Sciatic nerve (tissue), 2 donors: Measurements from ENCODE around the gene KRTAP5-6. TPM values are rescaled to one million over a fixed set of nuclear protein-coding genes. Genes with fewer than 3 reads are reported as not detected.
"Not testable (repeated sequence)": the region's sequence is repeated elsewhere in the genome, so short reads cannot be mapped to it uniquely, and the experiment has no call there.

Experiments used
- ATAC-seq: fragments of 200-7000 bp; cut with Tn5 transposase; one replicate; pipeline ENCODE4 v1.9.1; 2020; ENCODE audit warnings: mild to moderate bottlenecking, moderate library complexity
- DNase-seq: peaks from one replicate; pipeline ENCODE4 v3.0.0-alpha.2; 2020; ENCODE audit warnings: low spot score
- intact Hi-C: fragments of 100-400 bp; cut with DNase I; formaldehyde crosslinking; loops from one replicate; pipeline ENCODE4 v1.14.2; 2022
- total RNA-seq: library from RNA; stranded (reverse); fragmentation: NEBNext Ultra II Directional; extraction: Animal tissue kit (Norgen Biotek cat#: 25700); gene quantifications from one replicate; pipeline ENCODE4 v1.2.1, GENCODE V29; 2021
- donor health status: DM: no; HTN: no; CAD: no.
- donor health status: DM: no; HTN: no; CAD: no.

The KRTAP5-6 gene
- total RNA-seq, 1 donor from 2014 or later, result not detected

GRCh38 chr11:1659506-1659905 lies 37.5 kb upstream of the KRTAP5-6 start:
- DNase-seq (peak; percentile 40), ATAC-seq (no peak)
- intact Hi-C loops, result no loop called here

- no peak for DNase-seq
- no peak for ATAC-seq
- intact Hi-C loops, result no loop called here
Measured at GRCh38 chr11:1660111-1660867, 36.7 kb upstream of the KRTAP5-6 start.

GRCh38 chr11:1661454-1662269 lies 35.3 kb upstream of the KRTAP5-6 start:
- peak; percentile 28 for DNase-seq
- intact Hi-C loops, ATAC-seq: not testable (repeated sequence)

GRCh38 chr11:1662699-1663283 lies 34.2 kb upstream of the KRTAP5-6 start:
- DNase-seq, intact Hi-C loops, ATAC-seq: not testable (repeated sequence)

GRCh38 chr11:1665313-1665712 lies 31.7 kb upstream of the KRTAP5-6 start:
- intact Hi-C loops, result no loop called here
- ATAC-seq (no peak), DNase-seq (no peak)

GRCh38 chr11:1667121-1667850 lies 29.7 kb upstream of the KRTAP5-6 start:
- DNase-seq (no peak), ATAC-seq (no peak)
- intact Hi-C loops, result no loop called here

- DNase-seq (no peak), ATAC-seq (peak; percentile 33)
- intact Hi-C loops, result no loop called here
Measured at GRCh38 chr11:1667906-1668305, 29.1 kb upstream of the KRTAP5-6 start.

- peak; percentile 53 for DNase-seq
- intact Hi-C loops, result no loop called here
- ATAC-seq, result no peak
Measured at GRCh38 chr11:1668911-1669473, 28.0 kb upstream of the KRTAP5-6 start.

- DNase-seq (no peak), ATAC-seq (peak; percentile 84)
- intact Hi-C loops, result no loop called here
Measured at GRCh38 chr11:1669546-1670218, 27.3 kb upstream of the KRTAP5-6 start.

GRCh38 chr11:1670457-1670856 lies 26.5 kb upstream of the KRTAP5-6 start:
- ATAC-seq, DNase-seq, intact Hi-C loops: not testable (repeated sequence)

- intact Hi-C loops, result no loop called here
- ATAC-seq, result no peak
- peak; percentile 27 for DNase-seq
Measured at GRCh38 chr11:1670905-1671371, 26.1 kb upstream of the KRTAP5-6 start.

GRCh38 chr11:1671658-1672057 lies 25.3 kb upstream of the KRTAP5-6 start:
- intact Hi-C loops, result no loop called here
- ATAC-seq (no peak), DNase-seq (no peak)

- DNase-seq, result no peak
- no peak for ATAC-seq
Measured at GRCh38 chr11:1672613-1673350, 24.2 kb upstream of the KRTAP5-6 start.

GRCh38 chr11:1673446-1674172 lies 23.4 kb upstream of the KRTAP5-6 start:
- ATAC-seq, result no peak
- no peak for DNase-seq
- intact Hi-C loops, result no loop called here

More at GRCh38 chr11:1672613-1673350, 24.2 kb upstream of the KRTAP5-6 start:
- intact Hi-C loops, result no loop called here

- ATAC-seq (peak; percentile 55), DNase-seq (no peak)
- intact Hi-C loops, result no loop called here
Measured at GRCh38 chr11:1674173-1675131, 22.5 kb upstream of the KRTAP5-6 start.
